Left ventricle myocardium inferior (tissue), 1 donor: ENCODE results near the gene VSTM2B. TPM values are rescaled to one million over a fixed set of nuclear protein-coding genes. Genes with fewer than 3 reads are reported as not detected.
A peak's percentile ranks its signal among the peaks of the same experiment; 100 is the strongest.

ENCODE experiments used
- DNase-seq: peaks from one replicate; pipeline ENCODE4 v3.0.0-alpha.2; 2020
- H3K27ac ChIP-seq: fragments of 200-600 bp; replicated peaks from 2 replicates; pipeline ENCODE4 v1.8.0; 2021
- H3K27me3 ChIP-seq: fragments of 200-600 bp; 2 replicates; pipeline ENCODE4 v1.8.0; 2021; ENCODE audit warnings: low read depth
- H3K36me3 ChIP-seq: fragments of 200-600 bp; 2 replicates; pipeline ENCODE4 v1.8.0; 2021
- H3K4me1 ChIP-seq: fragments of 200-600 bp; 2 replicates; pipeline ENCODE4 v1.8.0; 2021
- H3K4me3 ChIP-seq: fragments of 200-600 bp; 2 replicates; pipeline ENCODE4 v1.8.0; 2021; ENCODE audit warnings: mild to moderate bottlenecking, moderate library complexity
- H3K9me3 ChIP-seq: fragments of 200-600 bp; replicated peaks from 2 replicates; pipeline ENCODE4 v1.8.0; 2021
- CTCF ChIP-seq: fragments of 200-600 bp; IDR thresholded peaks from 2 replicates; pipeline ENCODE4 v1.8.0; 2021; ENCODE audit warnings: antibody characterized with exemption, mild to moderate bottlenecking, borderline replicate concordance
- intact Hi-C: fragments of 100-400 bp; cut with micrococcal nuclease; formaldehyde crosslinking; loops from one replicate; pipeline ENCODE4 v1.11.0; 2022
- total RNA-seq: library from RNA; stranded (reverse); fragmentation: NEBNext Ultra II Directional; extraction: Animal tissue kit (Norgen Biotek cat#: 25700); gene quantifications from one replicate; pipeline ENCODE4 v1.2.1, GENCODE V29; 2021
- donor health status: DM: no; HTN: yes; CAD: no; lungs with severe emphysema.

VSTM2B gene
- total RNA-seq, 1 donor from 2014 or later, result not detected

DNA sequence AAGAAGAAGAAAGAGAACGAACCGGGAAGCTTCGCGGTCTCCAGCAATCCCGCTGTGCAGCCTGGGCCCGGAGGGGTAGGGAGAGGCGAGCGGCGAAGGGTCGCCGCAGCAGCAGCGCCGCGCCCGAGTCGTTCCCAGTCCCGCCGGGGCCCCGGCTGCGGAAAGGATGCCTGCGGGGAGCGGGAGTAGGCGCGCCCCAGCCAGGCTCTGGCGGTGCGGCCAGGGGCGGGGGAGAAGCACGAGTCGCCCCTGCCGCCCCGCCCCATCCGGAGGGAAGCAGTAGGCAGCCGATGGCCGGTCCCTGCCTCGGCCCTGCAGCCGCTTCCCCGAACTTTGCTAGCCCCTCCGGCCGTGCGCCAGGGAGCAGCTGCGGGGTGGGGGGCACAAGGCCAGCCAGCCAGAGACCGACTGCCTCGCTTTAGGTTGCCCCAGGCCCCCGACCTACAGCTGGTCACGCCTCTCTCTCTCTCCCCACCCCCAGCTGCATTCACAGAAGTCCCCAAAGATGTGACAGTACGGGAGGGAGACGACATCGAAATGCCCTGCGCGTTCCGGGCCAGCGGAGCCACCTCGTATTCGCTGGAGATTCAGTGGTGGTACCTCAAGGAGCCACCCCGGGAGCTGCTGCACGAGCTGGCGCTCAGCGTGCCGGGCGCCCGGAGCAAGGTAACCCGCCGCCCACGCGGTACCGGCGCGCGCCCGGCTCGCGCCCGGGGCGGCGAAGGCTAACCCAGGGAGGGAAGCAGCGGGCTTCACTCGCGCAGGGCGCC lies 1.1 kb downstream of the VSTM2B start:
- Histone ChIP-seq H3K4me1 (peaks cover 57% of the 10 kb centered on the region), H3K36me3 (no peaks in the 10 kb centered on the region), H3K27me3 (peaks cover 100% of the 10 kb centered on the region), H3K27ac (no peak overlapping the region), H3K9me3 (no peaks in the 10 kb centered on the region), H3K4me3 (peak overlapping the region; percentile 52)
- intact Hi-C loops, result no loop called here
- no peak for TF ChIP-seq CTCF
- no peak for DNase-seq

DNA sequence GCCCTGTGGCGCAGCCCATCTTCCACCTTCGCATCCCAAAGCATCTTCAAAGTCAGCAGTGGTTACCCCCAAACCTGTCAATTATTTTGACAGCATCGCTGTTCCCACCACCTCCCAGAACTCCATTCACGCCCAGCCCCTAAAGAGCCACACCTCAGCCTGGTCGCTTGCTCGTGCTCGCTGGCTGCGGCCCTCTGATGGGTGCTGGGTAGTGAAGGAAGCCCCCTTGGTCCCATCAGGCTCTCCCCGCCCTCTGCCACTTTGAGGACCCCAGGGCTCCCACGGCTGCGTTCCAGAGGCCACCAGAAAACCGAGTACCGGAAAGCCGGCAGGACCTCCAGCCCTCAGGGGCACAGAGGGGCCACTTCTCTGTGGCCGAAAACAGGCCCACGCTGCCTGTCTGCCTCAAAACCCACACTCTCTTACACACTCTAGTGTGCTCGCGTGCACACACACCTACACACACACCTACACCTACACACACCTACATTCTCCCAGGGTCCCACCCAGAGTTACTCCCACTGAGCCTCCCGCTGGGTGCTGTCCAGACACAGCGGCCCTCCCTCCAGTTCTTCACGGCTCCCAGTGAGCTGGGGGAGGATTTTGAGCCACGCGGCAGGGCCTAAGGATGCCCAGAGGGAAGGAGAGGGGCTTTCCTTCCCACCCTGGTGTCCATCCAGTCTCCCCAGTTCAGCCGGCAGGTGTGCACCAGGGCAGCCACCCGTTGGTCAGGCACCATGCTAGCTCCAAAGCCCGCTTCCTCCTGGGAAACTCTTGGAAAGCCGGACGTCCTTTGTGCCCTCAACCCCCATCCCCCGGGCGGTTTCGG lies 1.9 kb downstream of the VSTM2B start:
- Histone ChIP-seq H3K36me3 (no peaks in the 10 kb centered on the region), H3K4me1 (peaks cover 57% of the 10 kb centered on the region), H3K27ac (no peak overlapping the region), H3K9me3 (no peaks in the 10 kb centered on the region), H3K27me3 (peaks cover 100% of the 10 kb centered on the region), H3K4me3 (peak overlapping the region; percentile 56)
- no peak for TF ChIP-seq CTCF
- DNase-seq, result no peak
- intact Hi-C loops, result no loop called here

DNA sequence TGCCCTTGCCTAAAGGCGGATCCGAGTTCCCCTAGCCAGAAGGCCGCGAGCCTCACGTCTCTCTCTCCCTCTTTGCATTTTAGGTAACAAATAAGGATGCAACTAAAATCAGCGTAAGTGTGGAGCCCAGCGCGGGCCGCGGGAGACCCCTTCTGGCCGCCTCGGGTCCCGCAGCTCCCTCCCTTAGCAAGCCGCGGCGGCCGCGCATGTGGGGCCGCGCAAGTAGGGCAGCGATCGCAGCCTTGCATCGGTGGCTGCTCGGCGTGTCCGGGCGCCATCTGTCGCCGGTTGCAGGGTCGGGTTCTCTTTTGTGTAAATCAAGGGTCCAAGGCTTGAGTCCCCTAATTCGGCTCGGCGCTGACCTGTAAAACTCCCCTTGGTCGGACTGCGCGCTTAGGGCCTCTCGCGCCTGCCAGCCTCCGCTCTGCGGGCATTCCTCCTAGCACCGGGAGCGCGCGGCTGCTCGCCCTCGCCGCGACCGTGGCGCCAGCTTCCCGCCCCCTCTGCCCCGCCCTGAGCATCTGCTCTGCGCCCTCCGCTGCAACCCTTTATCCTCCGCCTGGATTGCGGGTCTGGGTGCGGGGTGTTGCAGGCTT lies 2.7 kb downstream of the VSTM2B start:
- Histone ChIP-seq H3K36me3 (no peaks in the 10 kb centered on the region), H3K4me3 (peak overlapping the region; percentile 56), H3K27ac (no peak overlapping the region), H3K9me3 (no peaks in the 10 kb centered on the region), H3K27me3 (peaks cover 100% of the 10 kb centered on the region), H3K4me1 (peaks cover 57% of the 10 kb centered on the region)
- DNase-seq, result peak; percentile 51
- TF ChIP-seq CTCF, result peak; percentile 81
- intact Hi-C loops, result no loop called here

DNA sequence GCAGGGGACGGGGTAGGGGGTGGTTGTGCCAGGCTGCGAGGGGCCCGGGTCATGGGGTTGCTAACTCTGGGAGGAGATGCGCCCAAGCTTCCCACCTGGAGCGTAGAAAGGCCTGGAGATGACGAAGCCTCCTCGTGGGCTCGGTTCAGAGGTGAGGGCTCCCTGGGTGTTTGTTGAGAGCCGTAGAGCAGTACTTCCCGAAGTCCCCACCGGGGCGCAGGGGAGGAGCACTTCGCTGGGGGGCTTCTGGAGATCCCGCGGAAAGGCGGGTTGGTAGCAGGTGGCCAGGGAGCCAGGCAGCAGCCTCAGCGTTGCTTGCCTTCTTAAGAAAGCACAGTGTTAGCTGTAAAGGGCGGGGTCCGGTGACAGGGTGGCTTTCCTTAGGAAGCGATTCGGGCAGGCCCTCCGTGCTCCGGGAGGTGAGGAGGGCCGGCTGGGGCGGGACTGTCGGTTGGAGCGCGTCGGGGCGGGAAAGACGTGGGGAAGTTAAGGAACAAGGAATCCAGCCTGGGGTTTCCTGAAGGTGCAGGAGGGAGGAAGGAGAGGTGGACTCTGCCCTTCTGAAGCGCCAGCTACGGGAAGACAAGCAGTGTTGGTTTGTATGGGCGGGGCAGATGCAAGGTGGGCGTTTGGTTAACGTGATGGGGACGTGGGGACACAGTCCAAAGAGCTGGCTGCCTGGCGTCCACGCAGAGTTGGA lies 3.3 kb downstream of the VSTM2B start:
- no peaks in the 10 kb centered on the region for H3K36me3 ChIP-seq
- no peaks in the 10 kb centered on the region for H3K9me3 ChIP-seq
- H3K27ac ChIP-seq, result no peak overlapping the region
- H3K4me3 ChIP-seq, result peak overlapping the region; percentile 56
- peaks cover 57% of the 10 kb centered on the region for H3K4me1 ChIP-seq
- no peak for DNase-seq
- no peak for TF ChIP-seq CTCF
- intact Hi-C loops, result no loop called here
- H3K27me3 ChIP-seq, result peaks cover 100% of the 10 kb centered on the region
